Measurements from ENCODE around the gene RBM6. TPM values are rescaled to one million over a fixed set of nuclear protein-coding genes. Genes with fewer than 3 reads are reported as not detected.

RBM6 gene
- 69.6 and 72.1 TPM in 2 replicates for total RNA-seq (2022)
- Bru-seq, nascent RNA, result percentile 81 among the genes with signal in this experiment
- BruChase-seq, experiment 1, labeled RNA remaining after a 6-hour chase, result percentile 90 among the genes with signal in this experiment
- BruChase-seq, experiment 2, labeled RNA remaining after a 2-hour chase, result percentile 88 among the genes with signal in this experiment
- long read RNA-seq, full-length matches to known transcripts, result 7 of 24 reads
- long read RNA-seq, partial matches to known transcripts, result 13 of 24 reads
- long read RNA-seq, other reads (novel, unspliced or antisense), result 4 of 24 reads

GRCh38 chr3:49939858-49940666, at the start of gene RBM6:
Gene RBM6, plus strand, starts transcription at chr3:49940150. Its CDS starts 22,492 bp downstream, at chr3:49962642.
- intact Hi-C loops (cut with micrococcal nuclease; ENCODE audit: unreplicated experiment), result no loop called here
- H3K9me3 Mint-ChIP-seq (ENCODE audit: low read depth, unreplicated experiment), result no peaks in the 10 kb centered on the region
- no peaks in the 10 kb centered on the region for H3K27me3 Mint-ChIP-seq (ENCODE audit: unreplicated experiment)
- DNase-seq, result peak; percentile 96
- CTCF ChIA-PET, result interaction anchor here (0.7 to 2.6 kb wide), 7 partner anchors 9 to 127 kb away, joined by 3 to 10 read pairs (median 4); partner anchors contain the start of gene MON1A
- peak within 1 kb of the TSS; percentile 100 for H3K4me3 Mint-ChIP-seq (ENCODE audit: low read depth, unreplicated experiment)
- H3K4me1 Mint-ChIP-seq (ENCODE audit: low read depth, unreplicated experiment), result peaks cover 8% of the 10 kb centered on the region
- TSS peak; percentile 72 for BruUV-seq (replicated peaks)
- TF ChIP-seq CTCF (IDR thresholded peaks at IDR 0.05; ENCODE audit: unreplicated experiment), result no peak
- peak within 1 kb of the TSS; percentile 87 for H3K27ac Mint-ChIP-seq (ENCODE audit: unreplicated experiment)
- peaks cover 28% of the 10 kb centered on the region for H3K36me3 Mint-ChIP-seq (ENCODE audit: insufficient read depth, unreplicated experiment)

GRCh38 chr3:49895791-49896190, 44.2 kb upstream of the RBM6 start:
- intact Hi-C loops (cut with micrococcal nuclease; ENCODE audit: unreplicated experiment), result no loop called here
- Mint-ChIP-seq H3K9me3 (ENCODE audit: low read depth, unreplicated experiment) (no peaks in the 10 kb centered on the region), H3K27ac (ENCODE audit: unreplicated experiment) (no peak overlapping the region), H3K27me3 (ENCODE audit: unreplicated experiment) (no peaks in the 10 kb centered on the region), H3K4me3 (ENCODE audit: low read depth, unreplicated experiment) (no peak overlapping the region), H3K36me3 (ENCODE audit: insufficient read depth, unreplicated experiment) (peaks cover 49% of the 10 kb centered on the region), H3K4me1 (ENCODE audit: low read depth, unreplicated experiment) (no peaks in the 10 kb centered on the region)
- no TSS peak for BruUV-seq (replicated peaks)
- TF ChIP-seq CTCF (IDR thresholded peaks at IDR 0.05; ENCODE audit: unreplicated experiment), result no peak
- CTCF ChIA-PET, result no interaction called here
- no peak for DNase-seq

- intact Hi-C loops (cut with micrococcal nuclease; ENCODE audit: unreplicated experiment), result no loop called here
- Mint-ChIP-seq H3K36me3 (ENCODE audit: insufficient read depth, unreplicated experiment) (peaks cover 49% of the 10 kb centered on the region), H3K9me3 (ENCODE audit: low read depth, unreplicated experiment) (no peaks in the 10 kb centered on the region), H3K4me3 (ENCODE audit: low read depth, unreplicated experiment) (no peak overlapping the region), H3K4me1 (ENCODE audit: low read depth, unreplicated experiment) (no peaks in the 10 kb centered on the region), H3K27me3 (ENCODE audit: unreplicated experiment) (no peaks in the 10 kb centered on the region), H3K27ac (ENCODE audit: unreplicated experiment) (no peak overlapping the region)
- CTCF ChIA-PET, result no interaction called here
- BruUV-seq (replicated peaks), result no TSS peak
- DNase-seq, result no peak
- TF ChIP-seq CTCF (IDR thresholded peaks at IDR 0.05; ENCODE audit: unreplicated experiment), result no peak
Measured at GRCh38 chr3:49896345-49896744, 43.6 kb upstream of the RBM6 start.

- no peak for DNase-seq
- Mint-ChIP-seq H3K27ac (ENCODE audit: unreplicated experiment) (peak overlapping the region; percentile 33), H3K27me3 (ENCODE audit: unreplicated experiment) (no peaks in the 10 kb centered on the region), H3K4me1 (ENCODE audit: low read depth, unreplicated experiment) (no peaks in the 10 kb centered on the region), H3K4me3 (ENCODE audit: low read depth, unreplicated experiment) (peak overlapping the region; percentile 87), H3K36me3 (ENCODE audit: insufficient read depth, unreplicated experiment) (peaks cover 67% of the 10 kb centered on the region), H3K9me3 (ENCODE audit: low read depth, unreplicated experiment) (no peaks in the 10 kb centered on the region)
- no TSS peak for BruUV-seq (replicated peaks)
- intact Hi-C loops (cut with micrococcal nuclease; ENCODE audit: unreplicated experiment), result no loop called here
- CTCF ChIA-PET, result interaction anchor here (0.5 kb wide), 1 partner anchor 48 kb away, joined by 4 read pairs; no protein-coding TSS in a partner anchor
- TF ChIP-seq CTCF (IDR thresholded peaks at IDR 0.05; ENCODE audit: unreplicated experiment), result no peak
Measured at GRCh38 chr3:49898991-49899390, 41.0 kb upstream of the RBM6 start.
